ENCODE results near the gene CDR2.

- TF ChIP-seq, protein P1, sequence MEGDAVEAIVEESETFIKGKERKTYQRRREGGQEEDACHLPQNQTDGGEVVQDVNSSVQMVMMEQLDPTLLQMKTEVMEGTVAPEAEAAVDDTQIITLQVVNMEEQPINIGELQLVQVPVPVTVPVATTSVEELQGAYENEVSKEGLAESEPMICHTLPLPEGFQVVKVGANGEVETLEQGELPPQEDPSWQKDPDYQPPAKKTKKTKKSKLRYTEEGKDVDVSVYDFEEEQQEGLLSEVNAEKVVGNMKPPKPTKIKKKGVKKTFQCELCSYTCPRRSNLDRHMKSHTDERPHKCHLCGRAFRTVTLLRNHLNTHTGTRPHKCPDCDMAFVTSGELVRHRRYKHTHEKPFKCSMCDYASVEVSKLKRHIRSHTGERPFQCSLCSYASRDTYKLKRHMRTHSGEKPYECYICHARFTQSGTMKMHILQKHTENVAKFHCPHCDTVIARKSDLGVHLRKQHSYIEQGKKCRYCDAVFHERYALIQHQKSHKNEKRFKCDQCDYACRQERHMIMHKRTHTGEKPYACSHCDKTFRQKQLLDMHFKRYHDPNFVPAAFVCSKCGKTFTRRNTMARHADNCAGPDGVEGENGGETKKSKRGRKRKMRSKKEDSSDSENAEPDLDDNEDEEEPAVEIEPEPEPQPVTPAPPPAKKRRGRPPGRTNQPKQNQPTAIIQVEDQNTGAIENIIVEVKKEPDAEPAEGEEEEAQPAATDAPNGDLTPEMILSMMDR (conservative IDR thresholded peaks at IDR 0.05; ENCODE audit: low read depth, low read length): no peak
- TF ChIP-seq EZH2 (IDR thresholded peaks at IDR 0.05; ENCODE audit: low read length, unreplicated experiment): no peak
Observed at GRCh38 chr16:22314661-22315626, 59.5 kb downstream of the CDR2 start.
